Mononuclear cell (primary cell): ENCODE results near the gene SCGB3A2. TPM values are rescaled to one million over a fixed set of nuclear protein-coding genes. Genes with fewer than 3 reads are reported as not detected.

Source experiments
- H3K27me3 ChIP-seq: 2 replicates; pipeline ENCODE4 v1.6.0; 2011; ENCODE audit warnings: low read length, control low read depth; ENCODE audit not compliant: insufficient read depth
- H3K4me1 ChIP-seq: 2 replicates; pipeline ENCODE4 v1.5.1; 2011; ENCODE audit warnings: mild to moderate bottlenecking, low read length, control low read depth; ENCODE audit not compliant: insufficient read depth
- H3K4me3 ChIP-seq: 2 replicates; pipeline ENCODE4 v1.5.1; 2011; ENCODE audit warnings: mild to moderate bottlenecking, low read length, moderate library complexity
- H3K9me3 ChIP-seq: 2 replicates; pipeline ENCODE4 v1.5.1; 2011; ENCODE audit warnings: low read depth, mild to moderate bottlenecking, control low read depth, low read length
- total RNA-seq: library from RNA; depleted of rRNA; stranded (reverse); fragments of >200 nt; gene quantifications from one replicate; pipeline ENCODE4 v1.2.3, GENCODE V29; 2012

The SCGB3A2 gene
- total RNA-seq, 1 donor, result not detected

DNA sequence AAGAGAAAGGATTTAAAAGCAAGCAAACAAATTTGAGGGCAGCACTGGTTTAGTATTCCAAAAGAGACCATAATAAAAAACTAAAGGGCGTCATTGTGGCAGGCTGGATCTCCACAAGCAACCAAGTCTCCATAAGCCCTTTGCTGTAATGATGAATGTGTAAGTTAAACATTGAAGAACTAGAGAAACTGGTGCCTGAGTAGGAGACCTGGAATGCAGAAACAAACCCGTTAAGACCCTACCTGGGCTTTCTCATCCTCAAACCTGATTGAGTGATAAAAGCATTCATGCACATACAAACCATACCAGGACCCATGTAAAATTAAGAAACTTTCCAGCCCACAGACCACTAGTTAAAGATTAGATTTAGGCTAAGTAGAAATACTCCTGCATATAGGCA, 1.9 kb upstream of the SCGB3A2 start:
- Histone ChIP-seq H3K4me3 (no peak overlapping the region), H3K27me3 (no peaks in the 10 kb centered on the region), H3K9me3 (no peaks in the 10 kb centered on the region), H3K4me1 (no peaks in the 10 kb centered on the region)

- no peaks in the 10 kb centered on the region for H3K27me3 ChIP-seq
- no peaks in the 10 kb centered on the region for H3K9me3 ChIP-seq
- no peaks in the 10 kb centered on the region for H3K4me1 ChIP-seq
- no peak overlapping the region for H3K4me3 ChIP-seq
These were observed 1.3 kb downstream of the SCGB3A2 start for GRCh38 chr5:147879784-147880183.

DNA sequence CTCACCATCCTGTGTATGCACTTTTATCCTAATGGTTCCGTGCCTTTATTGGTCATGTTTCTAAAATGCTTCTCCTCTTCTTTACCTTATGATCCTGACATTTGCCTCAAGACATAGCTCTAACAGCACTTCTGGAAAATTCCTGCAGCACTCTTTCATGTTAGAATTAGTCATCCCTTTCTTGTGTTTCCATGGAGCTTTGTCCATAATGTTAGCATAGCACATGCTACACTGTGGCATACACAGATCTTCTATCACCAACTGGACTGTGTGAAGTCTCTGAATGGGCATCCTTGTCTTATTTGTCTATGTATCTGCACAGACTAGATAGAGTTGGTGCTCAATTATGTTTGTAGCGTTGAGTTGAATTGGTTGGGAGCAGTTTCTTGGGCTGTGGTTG, 2.0 kb downstream of the SCGB3A2 start:
- Histone ChIP-seq H3K4me3 (no peak overlapping the region), H3K27me3 (no peaks in the 10 kb centered on the region), H3K9me3 (no peaks in the 10 kb centered on the region), H3K4me1 (no peaks in the 10 kb centered on the region)

DNA sequence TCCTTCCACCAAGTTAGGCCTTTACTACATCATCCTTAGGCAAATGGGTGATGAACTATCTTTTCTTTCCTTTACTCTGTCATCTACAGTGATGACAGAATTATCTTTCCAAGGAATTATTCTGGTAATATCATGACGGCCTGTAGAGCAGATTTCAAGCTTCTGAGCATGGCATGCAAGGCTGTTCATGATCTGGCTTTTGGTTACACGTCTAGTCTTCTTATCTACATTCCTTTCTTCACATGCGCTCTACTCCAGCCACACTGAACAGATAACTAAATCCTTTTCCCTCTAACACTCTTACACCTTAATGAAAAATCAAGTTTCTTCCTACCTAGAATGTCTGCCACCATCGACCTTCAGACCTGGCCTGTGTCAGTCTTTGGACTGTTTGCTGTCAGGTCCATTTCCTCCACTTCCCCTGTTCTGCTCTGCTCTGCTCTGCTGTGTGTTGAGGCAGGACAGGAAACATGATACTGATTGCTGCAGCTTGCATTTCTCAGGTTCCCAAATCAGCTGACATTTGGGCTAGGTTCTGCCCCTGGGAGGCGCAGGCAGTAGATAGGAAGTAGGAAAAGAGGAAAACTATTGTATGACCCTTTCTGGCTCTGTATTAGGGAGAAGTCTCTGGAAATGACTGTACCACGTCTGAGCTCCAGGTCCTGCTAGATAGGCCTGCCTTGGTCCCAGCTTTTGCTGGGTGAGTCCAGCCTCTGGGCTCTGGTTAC, 4.2 kb downstream of the SCGB3A2 start:
- Histone ChIP-seq H3K27me3 (no peaks in the 10 kb centered on the region), H3K4me1 (no peaks in the 10 kb centered on the region), H3K4me3 (no peak overlapping the region), H3K9me3 (no peaks in the 10 kb centered on the region)

DNA sequence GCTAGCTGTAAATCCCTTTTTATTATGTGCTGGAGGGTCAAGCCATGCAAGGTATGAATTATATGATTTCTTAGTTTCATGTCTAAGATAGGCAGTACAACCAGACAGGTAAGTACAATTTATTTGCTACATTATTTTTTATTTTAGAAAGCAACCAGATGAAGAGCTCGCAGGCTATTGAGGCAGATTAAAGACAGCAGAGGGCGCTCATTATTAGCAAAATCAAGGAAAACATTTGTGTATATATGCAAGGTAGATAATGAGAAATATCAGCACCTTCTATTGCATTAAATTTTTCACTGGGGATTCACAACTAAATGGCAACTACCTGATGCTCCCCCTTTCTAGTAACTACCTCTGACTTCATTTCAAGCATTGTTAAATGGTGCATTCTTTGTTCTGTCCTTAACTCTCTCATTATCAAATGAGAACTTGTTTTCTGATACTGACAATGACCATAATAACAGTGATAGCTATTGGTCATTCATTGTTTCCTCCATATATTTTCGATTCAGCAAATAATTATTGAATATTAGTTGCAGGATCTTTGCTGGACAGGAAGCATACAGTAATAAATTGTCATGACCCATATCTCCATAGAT, 8.6 kb downstream of the SCGB3A2 start:
- Histone ChIP-seq H3K4me1 (no peaks in the 10 kb centered on the region), H3K27me3 (no peaks in the 10 kb centered on the region), H3K9me3 (no peaks in the 10 kb centered on the region), H3K4me3 (no peak overlapping the region)

DNA sequence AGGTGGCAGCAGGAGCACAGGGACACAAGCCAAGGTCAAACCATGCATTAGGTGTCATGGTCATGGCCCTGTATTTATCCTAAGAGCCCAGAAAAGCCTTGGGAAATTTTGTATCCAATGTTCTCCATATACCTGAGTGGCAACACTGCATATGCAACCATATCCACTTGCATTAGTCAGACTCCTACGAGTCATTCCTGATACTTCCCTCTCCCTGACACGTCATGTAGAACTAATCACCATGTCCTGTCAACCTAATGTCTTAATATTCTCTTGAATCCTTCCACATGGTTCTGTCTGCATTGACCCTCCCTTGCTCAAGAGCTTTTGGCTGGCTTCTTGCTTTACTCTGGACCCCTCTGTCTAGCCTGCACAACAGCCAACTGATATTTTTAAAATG, 9.4 kb downstream of the SCGB3A2 start:
- no peaks in the 10 kb centered on the region for H3K9me3 ChIP-seq
- H3K4me3 ChIP-seq, result no peak overlapping the region
- no peaks in the 10 kb centered on the region for H3K4me1 ChIP-seq
- H3K27me3 ChIP-seq, result no peaks in the 10 kb centered on the region

- Histone ChIP-seq H3K4me3 (no peak overlapping the region), H3K27me3 (no peaks in the 10 kb centered on the region), H3K9me3 (no peaks in the 10 kb centered on the region), H3K4me1 (no peaks in the 10 kb centered on the region)
These were observed 14.3 kb downstream of the SCGB3A2 start for GRCh38 chr5:147892696-147893296.

DNA sequence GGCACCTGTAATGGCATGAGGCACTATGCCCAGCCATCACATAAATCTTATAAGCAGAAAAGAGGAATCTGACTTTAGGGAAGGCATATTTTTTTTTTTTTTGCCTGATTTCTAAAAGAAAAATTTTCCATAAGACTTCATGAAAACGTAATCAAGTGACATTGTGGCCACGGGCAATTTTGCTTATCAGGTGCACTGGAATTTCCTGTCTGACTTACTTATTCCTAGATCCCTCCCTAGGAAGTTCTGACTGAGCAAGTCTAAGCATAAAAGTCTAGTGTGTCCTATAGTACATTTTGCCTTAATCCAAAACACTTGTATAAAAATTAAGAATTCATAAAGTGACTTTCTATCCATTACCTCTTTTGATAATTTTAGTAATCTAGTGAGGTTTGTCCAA, 15.3 kb downstream of the SCGB3A2 start:
- Histone ChIP-seq H3K27me3 (no peaks in the 10 kb centered on the region), H3K9me3 (no peaks in the 10 kb centered on the region), H3K4me1 (no peaks in the 10 kb centered on the region), H3K4me3 (no peak overlapping the region)

- H3K4me1 ChIP-seq, result no peaks in the 10 kb centered on the region
- H3K9me3 ChIP-seq, result no peaks in the 10 kb centered on the region
- no peaks in the 10 kb centered on the region for H3K27me3 ChIP-seq
- H3K4me3 ChIP-seq, result no peak overlapping the region
These were observed 17.4 kb downstream of the SCGB3A2 start for GRCh38 chr5:147895864-147896263.

DNA sequence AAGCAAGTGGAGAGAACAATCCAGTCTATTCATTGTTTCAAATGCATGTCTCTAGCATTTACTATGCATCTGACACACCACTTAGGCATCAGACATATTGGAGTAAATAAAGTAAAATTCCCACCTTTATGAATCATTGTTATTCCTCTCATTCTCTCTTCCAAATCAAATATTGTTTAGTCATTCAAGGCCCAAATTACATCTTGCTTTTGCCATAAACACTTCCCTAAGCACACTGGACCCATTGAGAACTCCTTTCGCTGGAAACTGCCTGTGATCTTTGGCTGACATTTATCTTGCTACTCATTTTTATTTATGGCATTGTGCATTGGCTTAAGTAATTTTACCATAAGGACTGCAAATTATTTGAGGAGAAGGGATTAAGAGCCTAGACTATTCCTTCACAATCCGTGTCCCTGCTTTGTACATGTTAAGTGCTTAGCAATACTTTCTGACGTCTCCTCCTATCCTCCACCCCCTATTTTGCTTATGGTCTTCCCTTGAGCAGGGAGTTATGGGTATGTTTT, 20.4 kb downstream of the SCGB3A2 start:
- H3K4me3 ChIP-seq, result no peak overlapping the region
- H3K4me1 ChIP-seq, result no peaks in the 10 kb centered on the region
- no peaks in the 10 kb centered on the region for H3K27me3 ChIP-seq
- H3K9me3 ChIP-seq, result no peaks in the 10 kb centered on the region

DNA sequence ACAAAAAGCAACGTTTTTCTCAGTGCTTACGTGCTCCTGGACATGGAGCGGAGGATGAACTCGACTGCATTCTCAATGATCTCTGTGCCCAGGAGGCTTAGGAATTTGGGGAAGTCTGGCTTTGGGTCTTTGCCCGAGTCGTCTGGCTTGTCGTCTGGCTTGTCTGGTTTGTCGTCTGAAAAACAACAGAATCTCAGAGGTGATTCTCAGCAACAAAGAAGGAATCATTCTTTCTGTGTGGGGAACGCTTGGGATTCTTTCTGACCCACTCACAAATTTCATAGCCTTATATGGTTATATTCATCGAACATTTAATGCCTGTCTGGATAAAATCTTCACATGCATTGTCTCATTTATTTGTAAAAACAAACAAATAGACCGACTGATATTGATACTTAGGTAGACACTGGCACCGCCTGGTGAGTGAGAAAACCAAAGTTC, 23.1 kb downstream of the SCGB3A2 start:
- Histone ChIP-seq H3K9me3 (no peaks in the 10 kb centered on the region), H3K4me1 (no peaks in the 10 kb centered on the region), H3K4me3 (no peak overlapping the region), H3K27me3 (no peaks in the 10 kb centered on the region)

- Histone ChIP-seq H3K4me3 (no peak overlapping the region), H3K9me3 (no peaks in the 10 kb centered on the region), H3K4me1 (no peaks in the 10 kb centered on the region), H3K27me3 (no peaks in the 10 kb centered on the region)
These were observed 24.2 kb downstream of the SCGB3A2 start for GRCh38 chr5:147902609-147903115.

DNA sequence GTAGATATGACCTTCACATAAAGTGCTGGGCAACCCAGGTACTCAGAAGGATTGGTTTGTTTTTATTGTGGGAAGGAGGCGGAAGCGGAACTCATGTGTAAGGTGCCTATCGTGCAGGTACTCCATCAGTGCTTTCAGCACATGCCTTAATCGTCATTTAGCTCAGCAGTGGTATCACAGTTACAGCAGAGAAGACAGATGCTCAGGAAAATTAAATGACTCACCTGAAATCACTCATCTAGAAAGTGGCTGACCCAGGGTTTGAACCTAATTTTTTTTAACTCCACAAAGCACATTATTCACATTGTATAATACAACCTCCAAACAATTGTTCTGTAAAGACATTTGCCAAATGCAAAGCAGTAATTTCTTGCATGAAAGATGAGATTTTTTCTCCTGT, 25.6 kb downstream of the SCGB3A2 start:
- no peaks in the 10 kb centered on the region for H3K27me3 ChIP-seq
- no peak overlapping the region for H3K4me3 ChIP-seq
- no peaks in the 10 kb centered on the region for H3K4me1 ChIP-seq
- no peaks in the 10 kb centered on the region for H3K9me3 ChIP-seq

DNA sequence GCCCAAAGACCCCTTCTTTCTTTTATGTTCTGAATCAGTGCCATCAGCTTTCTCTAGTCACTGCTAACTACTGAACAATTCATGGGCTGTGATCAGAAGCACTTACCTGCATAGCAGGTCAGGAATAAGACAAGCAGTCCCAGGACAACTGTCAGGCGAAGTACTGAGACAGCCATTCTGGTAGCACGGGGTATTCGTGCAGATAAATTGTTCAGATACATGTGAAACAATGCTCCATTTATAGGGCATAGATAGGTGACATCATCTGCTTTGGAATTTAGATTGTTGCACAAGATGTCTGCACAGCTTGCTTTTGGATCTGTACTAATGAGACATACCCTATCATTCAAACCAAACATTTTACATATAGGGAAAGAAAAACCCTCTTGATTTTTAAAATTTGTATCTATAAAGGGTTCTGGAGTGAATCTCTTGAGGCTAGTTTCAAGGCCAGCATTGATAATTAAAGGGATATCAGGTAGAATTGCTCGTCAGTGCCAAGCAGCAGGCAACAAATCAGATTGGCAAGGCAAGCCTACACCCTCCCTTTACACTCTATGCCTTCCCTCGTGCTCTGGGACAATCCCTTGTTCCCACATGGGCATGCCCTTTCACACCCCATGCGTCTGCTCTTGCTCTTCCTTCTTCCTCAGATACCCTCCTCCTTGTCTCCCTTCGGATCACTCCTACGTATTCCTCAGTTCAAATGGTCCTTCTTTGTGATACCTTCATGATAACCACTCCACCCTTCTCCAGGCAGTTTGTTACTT, 28.0 kb downstream of the SCGB3A2 start, which contains the start of gene C5orf46:
TSS of gene C5orf46 (minus strand) at position 213 of the 770 bp plus-strand sequence. CDS start at position 176, 37 bp downstream.
- Histone ChIP-seq H3K27me3 (no peaks in the 10 kb centered on the region), H3K4me3 (no peak within 1 kb of the TSS), H3K9me3 (no peaks in the 10 kb centered on the region), H3K4me1 (no peaks in the 10 kb centered on the region)

- H3K4me1 ChIP-seq, result no peaks in the 10 kb centered on the region
- no peaks in the 10 kb centered on the region for H3K9me3 ChIP-seq
- peaks cover 5% of the 10 kb centered on the region for H3K27me3 ChIP-seq
- H3K4me3 ChIP-seq, result no peak overlapping the region
These were observed 32.9 kb downstream of the SCGB3A2 start for GRCh38 chr5:147911427-147911826.
